Measurements from ENCODE around the gene CCRL2. TPM values are rescaled to one million over a fixed set of nuclear protein-coding genes. Genes with fewer than 3 reads are reported as not detected.
A peak's percentile ranks its signal among the peaks of the same experiment; 100 is the strongest.
"Not testable (repeated sequence)": the region's sequence is repeated elsewhere in the genome, so short reads cannot be mapped to it uniquely, and the experiment has no call there.

Gene CCRL2
- total RNA-seq, 4 donors from 2014 or later, result 0.59 to 1.4 (median 0.99) TPM

- no peak for DNase-seq (ENCODE audit: low spot score in 2 of 2)
- H3K27me3 ChIP-seq, result no peaks in the 10 kb centered on the region
- H3K36me3 ChIP-seq, result no peaks in the 10 kb centered on the region
- TF ChIP-seq CTCF (IDR thresholded peaks at IDR 0.05) (no peak), EP300 (IDR thresholded peaks at IDR 0.05) (no peak), POLR2AphosphoS5 (IDR thresholded peaks at IDR 0.05) (no peak), POLR2A (IDR thresholded peaks at IDR 0.05) (no peak)
- H3K9me3 ChIP-seq, result no peaks in the 10 kb centered on the region
- peak overlapping the region; percentile 71 for H3K27ac ChIP-seq
- peaks cover 19% of the 10 kb centered on the region for H3K4me1 ChIP-seq
- no peak overlapping the region for H3K4me3 ChIP-seq
- WGBS, result 52% methylated on average over 5 of the region's 5 CpGs
Measured at GRCh38 chr3:46429250-46429649, 22.2 kb downstream of the CCRL2 start.

- H3K36me3 ChIP-seq, result no peaks in the 10 kb centered on the region
- H3K9me3 ChIP-seq, result no peaks in the 10 kb centered on the region
- DNase-seq (ENCODE audit: low spot score in 2 of 2), result no peak
- peak overlapping the region; percentile 71 for H3K27ac ChIP-seq
- TF ChIP-seq CTCF (IDR thresholded peaks at IDR 0.05) (no peak), POLR2AphosphoS5 (IDR thresholded peaks at IDR 0.05) (peak in 1 of 3 donors; percentile 14), EP300 (IDR thresholded peaks at IDR 0.05) (no peak), POLR2A (IDR thresholded peaks at IDR 0.05) (no peak)
- no peak overlapping the region for H3K4me3 ChIP-seq
- H3K27me3 ChIP-seq, result no peaks in the 10 kb centered on the region
- 59% methylated on average over 5 of the region's 5 CpGs for WGBS
- H3K4me1 ChIP-seq, result peaks cover 19% of the 10 kb centered on the region
Measured at GRCh38 chr3:46429671-46430070, 22.6 kb downstream of the CCRL2 start.

GRCh38 chr3:46430879-46431278 lies 23.8 kb downstream of the CCRL2 start:
- not testable (repeated sequence) for H3K9me3 ChIP-seq; H3K4me3 ChIP-seq; H3K27me3 ChIP-seq; H3K27ac ChIP-seq; H3K36me3 ChIP-seq; DNase-seq (ENCODE audit: low spot score in 2 of 2)
- 86% methylated on average over 1 of the region's 1 CpG for WGBS
- H3K4me1 ChIP-seq, result peaks cover 19% of the 10 kb centered on the region

GRCh38 chr3:46431905-46432304 lies 24.8 kb downstream of the CCRL2 start:
- not testable (repeated sequence) for DNase-seq (ENCODE audit: low spot score in 2 of 2); H3K27ac ChIP-seq; H3K27me3 ChIP-seq; H3K36me3 ChIP-seq; H3K4me3 ChIP-seq; H3K9me3 ChIP-seq
- H3K4me1 ChIP-seq, result peaks cover 19% of the 10 kb centered on the region
- 84% methylated on average over 5 of the region's 5 CpGs for WGBS

GRCh38 chr3:46433118-46433517 lies 26.1 kb downstream of the CCRL2 start:
- peaks cover 16% of the 10 kb centered on the region for H3K4me1 ChIP-seq
- not testable (repeated sequence) for H3K27ac ChIP-seq; H3K27me3 ChIP-seq; H3K4me3 ChIP-seq; H3K9me3 ChIP-seq; H3K36me3 ChIP-seq; DNase-seq (ENCODE audit: low spot score in 2 of 2)
- WGBS, result 66% methylated on average over 4 of the region's 4 CpGs

- TF ChIP-seq POLR2AphosphoS5 (IDR thresholded peaks at IDR 0.05), result no peak
- no peak for TF ChIP-seq EP300 (IDR thresholded peaks at IDR 0.05)
- TF ChIP-seq POLR2A (IDR thresholded peaks at IDR 0.05), result no peak
- no peak for TF ChIP-seq CTCF (IDR thresholded peaks at IDR 0.05)
- no peaks in the 10 kb centered on the region for H3K27me3 ChIP-seq
- peaks cover 10% of the 10 kb centered on the region for H3K4me1 ChIP-seq
- H3K9me3 ChIP-seq, result no peaks in the 10 kb centered on the region
- no peak for DNase-seq (ENCODE audit: low spot score in 2 of 2)
- WGBS, result 83% methylated on average over 1 of the region's 1 CpG
- no peaks in the 10 kb centered on the region for H3K36me3 ChIP-seq
- H3K4me3 ChIP-seq, result no peak overlapping the region
- no peak overlapping the region for H3K27ac ChIP-seq
Measured at GRCh38 chr3:46433841-46434240, 26.8 kb downstream of the CCRL2 start.

GRCh38 chr3:46435081-46435726 lies 28.1 kb downstream of the CCRL2 start:
- H3K4me3 ChIP-seq, result no peak overlapping the region
- H3K9me3 ChIP-seq, result no peaks in the 10 kb centered on the region
- no peak for DNase-seq (ENCODE audit: low spot score in 2 of 2)
- H3K4me1 ChIP-seq, result peaks cover 2% of the 10 kb centered on the region
- 79% methylated on average over 3 of the region's 3 CpGs for WGBS
- H3K27me3 ChIP-seq, result no peaks in the 10 kb centered on the region
- no peaks in the 10 kb centered on the region for H3K36me3 ChIP-seq
- TF ChIP-seq POLR2AphosphoS5 (IDR thresholded peaks at IDR 0.05), result no peak
- TF ChIP-seq POLR2A (IDR thresholded peaks at IDR 0.05), result no peak
- no peak for TF ChIP-seq CTCF (IDR thresholded peaks at IDR 0.05)
- H3K27ac ChIP-seq, result no peak overlapping the region

Data from suprapubic skin (tissue), 4 donors.